ENCODE data around the gene MYB.

The MYB gene

DNA sequence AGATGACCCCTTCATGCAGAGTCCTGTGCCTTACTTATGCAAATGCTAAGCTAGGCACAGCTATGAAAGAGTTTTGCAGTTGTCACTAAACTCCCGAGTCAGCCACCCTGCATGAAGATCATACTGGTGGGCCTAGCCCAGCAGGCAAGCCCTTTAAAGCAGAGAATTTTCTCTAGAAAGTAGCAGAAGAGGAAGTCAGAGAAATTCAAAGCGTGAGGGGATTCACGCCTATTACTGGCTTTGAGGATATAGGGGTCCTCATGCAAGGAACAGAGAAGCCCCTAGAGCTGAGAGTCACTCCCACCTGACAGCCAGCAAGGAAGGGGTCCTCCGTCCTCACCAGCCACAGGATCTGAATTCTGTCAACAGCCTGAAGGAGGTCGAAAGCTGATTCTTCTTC, 54.6 kb downstream of the MYB start:
- Histone ChIP-seq H3K4me2 (ENCODE audit: low read length) (no peak overlapping the region), H3K4me3 (ENCODE audit: low read depth, low read length) (no peak overlapping the region), H3K4me1 (peaks cover 7% of the 10 kb centered on the region), H2AFZ (no peak overlapping the region), H3K9ac (no peak overlapping the region), H3K27ac (no peak overlapping the region), H3K36me3 (ENCODE audit: control insufficient read depth, insufficient read depth, low read length) (no peaks in the 10 kb centered on the region), H3K27me3 (ENCODE audit: control insufficient read depth, insufficient read depth, low read length) (no peaks in the 10 kb centered on the region), H3K9me3 (ENCODE audit: control insufficient read depth, low read length) (no peaks in the 10 kb centered on the region), H3K79me2 (no peaks in the 10 kb centered on the region)
- TF ChIP-seq, protein P1, sequence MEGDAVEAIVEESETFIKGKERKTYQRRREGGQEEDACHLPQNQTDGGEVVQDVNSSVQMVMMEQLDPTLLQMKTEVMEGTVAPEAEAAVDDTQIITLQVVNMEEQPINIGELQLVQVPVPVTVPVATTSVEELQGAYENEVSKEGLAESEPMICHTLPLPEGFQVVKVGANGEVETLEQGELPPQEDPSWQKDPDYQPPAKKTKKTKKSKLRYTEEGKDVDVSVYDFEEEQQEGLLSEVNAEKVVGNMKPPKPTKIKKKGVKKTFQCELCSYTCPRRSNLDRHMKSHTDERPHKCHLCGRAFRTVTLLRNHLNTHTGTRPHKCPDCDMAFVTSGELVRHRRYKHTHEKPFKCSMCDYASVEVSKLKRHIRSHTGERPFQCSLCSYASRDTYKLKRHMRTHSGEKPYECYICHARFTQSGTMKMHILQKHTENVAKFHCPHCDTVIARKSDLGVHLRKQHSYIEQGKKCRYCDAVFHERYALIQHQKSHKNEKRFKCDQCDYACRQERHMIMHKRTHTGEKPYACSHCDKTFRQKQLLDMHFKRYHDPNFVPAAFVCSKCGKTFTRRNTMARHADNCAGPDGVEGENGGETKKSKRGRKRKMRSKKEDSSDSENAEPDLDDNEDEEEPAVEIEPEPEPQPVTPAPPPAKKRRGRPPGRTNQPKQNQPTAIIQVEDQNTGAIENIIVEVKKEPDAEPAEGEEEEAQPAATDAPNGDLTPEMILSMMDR (IDR thresholded peaks at IDR 0.05) = no peak

DNA sequence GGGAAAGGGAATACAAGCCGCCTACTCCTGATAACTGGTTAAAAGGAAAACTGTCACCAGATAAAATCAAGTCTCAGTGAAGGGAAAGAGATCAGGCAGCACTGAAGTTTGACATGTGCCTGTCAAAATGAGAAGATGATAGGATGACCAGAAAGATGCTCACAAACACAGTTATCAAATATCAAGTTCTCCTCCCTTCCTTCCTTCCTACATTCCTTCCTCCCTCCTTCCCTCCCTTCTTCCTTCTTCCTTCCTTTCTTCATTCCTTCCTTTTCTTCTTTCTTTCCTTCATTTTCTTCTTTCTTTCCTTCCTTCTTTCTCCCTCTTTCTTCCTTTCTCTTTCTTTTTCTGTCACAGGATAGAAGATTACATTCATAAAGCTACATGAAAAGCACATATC, 55.2 kb downstream of the MYB start:
- no peak overlapping the region for H2AFZ ChIP-seq

DNA sequence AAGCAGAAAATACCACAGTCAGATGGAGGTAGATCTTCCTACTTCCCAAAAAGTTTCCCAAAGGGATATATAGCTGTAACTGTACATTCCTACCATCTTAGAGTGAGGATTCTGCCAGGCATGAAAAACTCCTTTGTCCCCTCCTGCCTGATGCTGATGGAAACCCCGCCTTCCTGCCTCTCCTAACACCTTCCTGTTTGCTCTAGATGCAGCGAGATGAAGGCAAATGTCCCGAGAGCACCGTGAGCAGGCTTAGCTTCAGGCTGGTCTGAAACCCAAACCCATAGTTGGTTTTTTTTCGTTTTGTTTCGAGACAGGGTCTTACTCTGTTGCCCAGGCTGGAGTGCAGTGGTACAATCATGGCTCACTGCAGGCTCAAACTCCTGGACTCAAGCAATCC, 55.6 kb downstream of the MYB start:
- Histone ChIP-seq H3K36me3 (ENCODE audit: control insufficient read depth, insufficient read depth, low read length) (no peaks in the 10 kb centered on the region), H3K27me3 (ENCODE audit: control insufficient read depth, insufficient read depth, low read length) (no peaks in the 10 kb centered on the region), H3K4me1 (peaks cover 7% of the 10 kb centered on the region), H2AFZ (no peak overlapping the region), H3K4me3 (ENCODE audit: low read depth, low read length) (no peak overlapping the region), H3K9ac (no peak overlapping the region), H3K79me2 (no peaks in the 10 kb centered on the region), H3K9me3 (ENCODE audit: control insufficient read depth, low read length) (no peaks in the 10 kb centered on the region), H3K27ac (no peak overlapping the region), H3K4me2 (ENCODE audit: low read length) (no peak overlapping the region)
- TF ChIP-seq, protein P1 (IDR thresholded peaks at IDR 0.05) = no peak

More for the DNA sequence above, 55.2 kb downstream of the MYB start:
- Histone ChIP-seq H3K4me3 (ENCODE audit: low read depth, low read length) (no peak overlapping the region), H3K9ac (no peak overlapping the region), H3K9me3 (ENCODE audit: control insufficient read depth, low read length) (no peaks in the 10 kb centered on the region), H3K27ac (no peak overlapping the region), H3K79me2 (no peaks in the 10 kb centered on the region), H3K4me1 (peaks cover 7% of the 10 kb centered on the region), H3K27me3 (ENCODE audit: control insufficient read depth, insufficient read depth, low read length) (no peaks in the 10 kb centered on the region), H3K4me2 (ENCODE audit: low read length) (no peak overlapping the region), H3K36me3 (ENCODE audit: control insufficient read depth, insufficient read depth, low read length) (no peaks in the 10 kb centered on the region)
- TF ChIP-seq, protein P1 (IDR thresholded peaks at IDR 0.05) = no peak

DNA sequence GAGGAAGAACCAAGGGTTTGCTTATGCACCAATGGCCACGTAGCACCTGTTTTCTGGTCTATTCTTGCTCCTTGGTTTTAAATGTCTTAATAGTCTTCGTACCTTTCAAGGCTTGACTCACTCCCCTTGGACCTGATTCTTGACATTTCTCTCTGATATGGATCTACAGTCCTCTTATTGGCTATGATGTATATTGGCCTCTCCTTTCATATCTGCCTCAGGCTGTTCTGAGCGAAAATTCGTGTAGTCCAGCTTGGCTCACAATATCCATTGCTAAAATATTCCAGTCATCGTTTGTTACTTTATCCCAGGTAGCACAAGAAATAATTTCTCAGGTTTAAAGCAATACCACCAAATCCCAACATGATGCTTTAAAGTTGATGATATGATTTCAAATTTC, 59.6 kb downstream of the MYB start:
- Histone ChIP-seq H2AFZ (no peak overlapping the region), H3K9ac (no peak overlapping the region), H3K4me1 (peaks cover 13% of the 10 kb centered on the region), H3K9me3 (ENCODE audit: control insufficient read depth, low read length) (no peaks in the 10 kb centered on the region), H3K4me2 (ENCODE audit: low read length) (no peak overlapping the region), H3K4me3 (ENCODE audit: low read depth, low read length) (no peak overlapping the region), H3K27ac (no peak overlapping the region), H3K27me3 (ENCODE audit: control insufficient read depth, insufficient read depth, low read length) (no peaks in the 10 kb centered on the region), H3K36me3 (ENCODE audit: control insufficient read depth, insufficient read depth, low read length) (no peaks in the 10 kb centered on the region), H3K79me2 (no peaks in the 10 kb centered on the region)
- TF ChIP-seq, protein P1 (IDR thresholded peaks at IDR 0.05) = no peak

Data from parathyroid adenoma (tissue), 2 donors.